ENCODE results near the gene SAT2.
A peak's percentile ranks its signal among the peaks of the same experiment; 100 is the strongest.
"Not testable (repeated sequence)": the region's sequence is repeated elsewhere in the genome, so short reads cannot be mapped to it uniquely, and the experiment has no call there.

SAT2 gene

DNA sequence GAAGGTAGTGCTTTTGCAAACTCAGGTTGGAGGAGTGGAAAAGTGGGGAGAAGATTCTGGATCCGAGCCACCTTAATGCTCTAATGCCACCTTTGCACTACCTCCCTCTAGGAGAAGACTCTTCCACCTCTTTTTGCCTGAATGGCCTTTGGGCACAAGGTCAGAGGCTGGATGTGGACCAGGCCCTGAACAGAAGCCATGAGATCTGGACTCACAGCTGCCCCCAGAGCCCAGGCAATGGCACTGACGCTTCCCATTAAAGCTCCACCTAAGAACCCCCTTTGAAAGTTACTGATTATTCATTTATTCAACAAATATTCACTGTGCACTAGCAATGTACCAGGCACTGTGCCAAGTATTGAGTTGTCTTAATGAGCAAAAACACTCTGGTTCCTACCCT is 5.5 kb upstream of the SAT2 start:
- DNase-seq (ENCODE audit: low spot score), result no peak

- DNase-seq (ENCODE audit: low spot score), result no peak
These were observed 4.9 kb upstream of the SAT2 start for GRCh38 chr17:7632492-7632894.

DNA sequence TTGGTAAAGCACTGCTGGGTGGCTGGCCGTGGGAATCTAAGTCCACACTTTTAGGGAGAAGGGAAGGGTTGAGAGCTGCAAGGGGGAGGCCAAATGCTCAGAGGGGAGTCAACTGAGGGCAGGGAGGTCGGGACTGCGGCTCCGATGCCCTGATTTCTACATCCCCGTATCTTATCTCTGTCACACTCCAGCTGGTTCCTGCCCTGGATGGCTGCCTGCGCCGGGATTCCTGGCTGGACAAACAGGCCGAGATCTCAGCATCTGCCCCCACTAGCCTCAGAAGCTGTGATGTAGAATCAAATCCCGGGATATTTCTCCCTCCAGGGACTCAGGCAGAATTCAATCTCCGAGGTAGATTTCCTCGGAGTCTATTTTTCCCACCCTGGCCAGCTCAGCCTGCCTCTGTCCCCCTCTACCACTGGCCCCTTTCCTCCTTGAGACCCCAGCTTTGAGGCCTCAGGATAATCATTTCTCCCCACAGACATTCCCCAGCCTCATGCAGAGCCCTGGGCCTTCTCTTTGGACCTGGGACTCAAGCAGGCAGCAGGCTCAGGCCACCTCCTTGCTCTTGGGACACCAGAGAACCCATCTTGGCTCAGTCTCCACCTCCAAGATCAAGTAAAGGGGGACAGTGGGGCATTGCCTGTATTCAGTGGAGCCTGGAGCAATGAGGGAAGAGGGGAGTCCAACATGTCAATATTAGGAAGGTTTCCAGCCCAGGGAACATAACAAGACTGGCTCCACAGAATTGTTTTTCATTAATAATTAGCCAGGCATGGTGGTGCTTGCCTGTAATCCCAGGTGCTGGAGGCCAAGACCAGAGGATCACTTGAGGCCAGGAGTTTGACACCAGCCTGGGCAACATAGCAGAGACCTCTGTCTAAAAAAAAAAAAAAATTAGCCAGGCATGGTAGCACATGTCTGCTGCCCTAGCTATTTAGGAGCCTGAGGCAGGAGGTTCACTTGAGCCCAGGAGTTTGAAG is 4.1 kb upstream of the SAT2 start:
- DNase-seq (ENCODE audit: low spot score), result no peak

- DNase-seq (ENCODE audit: low spot score), result no peak
These were observed 2.4 kb upstream of the SAT2 start, which contains the start of gene SHBG for GRCh38 chr17:7629939-7630571. TSS of gene SHBG (plus strand) at chr17:7630135. CDS start at chr17:7630173, 38 bp downstream.

DNA sequence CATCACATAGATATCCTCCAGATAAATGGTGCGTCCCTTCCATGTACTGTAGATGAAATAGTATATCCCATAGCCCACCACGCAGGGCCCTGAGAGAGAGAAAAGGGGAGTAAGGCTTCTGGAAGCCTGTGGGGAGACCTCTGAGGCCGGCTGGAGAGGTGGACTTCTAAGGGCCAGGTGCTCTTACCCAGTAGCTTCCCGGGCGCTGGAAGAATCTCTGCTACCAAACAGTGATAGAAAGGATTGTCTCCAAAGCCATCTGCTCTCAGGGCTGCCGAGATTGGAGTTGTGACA is 718 bp downstream of the SAT2 start:
- no peak for DNase-seq (ENCODE audit: low spot score)

DNA sequence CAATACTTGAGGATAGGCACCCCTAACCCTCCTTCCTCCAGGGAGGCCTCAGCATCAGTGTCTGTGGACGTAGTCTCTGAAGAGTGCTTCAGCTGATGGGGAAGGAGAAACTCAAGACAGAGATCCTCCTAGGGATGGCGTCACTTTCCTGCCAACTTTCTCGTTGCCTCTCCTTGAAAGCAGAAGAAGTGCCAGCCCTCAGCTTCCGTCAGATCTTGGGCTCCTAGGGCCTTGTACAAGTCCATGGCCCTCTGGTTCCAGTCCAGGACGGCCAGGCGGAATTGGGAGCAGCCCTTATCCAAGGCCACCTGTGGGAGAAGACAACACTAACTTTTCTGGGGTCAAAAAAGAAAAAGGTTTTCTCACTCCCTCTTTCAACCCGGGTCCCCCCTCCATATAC is 1.3 kb downstream of the SAT2 start:
- DNase-seq (ENCODE audit: low spot score), result no peak

GRCh38 chr17:7625749-7626148 is 1.9 kb downstream of the SAT2 start:
- not testable (repeated sequence) for DNase-seq (ENCODE audit: low spot score)

GRCh38 chr17:7623661-7624060 is 4.0 kb downstream of the SAT2 start:
- DNase-seq (ENCODE audit: low spot score), result no peak

- no peak for DNase-seq (ENCODE audit: low spot score)
These were observed 6.8 kb downstream of the SAT2 start for GRCh38 chr17:7620835-7621234.

- DNase-seq (ENCODE audit: low spot score), result no peak
These were observed 9.0 kb downstream of the SAT2 start for GRCh38 chr17:7618608-7619007.

DNA sequence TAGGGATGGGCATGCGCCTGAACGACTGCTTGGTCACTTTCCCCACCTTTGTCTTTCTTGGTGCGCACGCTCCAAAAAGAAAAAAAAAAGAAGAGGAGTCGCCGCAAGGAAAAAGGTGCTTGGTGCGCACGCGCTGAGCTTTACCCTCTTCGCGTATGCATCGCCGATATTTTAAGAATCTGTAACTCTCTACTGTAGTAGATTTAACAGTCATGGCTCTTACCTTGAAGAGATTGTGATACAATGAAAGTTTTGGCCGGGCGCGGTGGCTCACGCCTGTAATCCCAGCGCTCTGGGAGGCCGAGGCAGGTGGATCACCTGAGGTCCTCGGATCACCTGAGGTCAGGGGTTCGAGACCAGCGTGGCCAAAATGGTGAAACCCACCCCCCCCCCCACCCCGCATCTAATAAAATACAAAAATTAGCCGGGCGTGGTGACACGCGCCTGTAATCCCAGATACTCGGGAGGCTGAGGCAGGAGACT is 12.3 kb downstream of the SAT2 start:
- DNase-seq (ENCODE audit: low spot score), result no peak

DNA sequence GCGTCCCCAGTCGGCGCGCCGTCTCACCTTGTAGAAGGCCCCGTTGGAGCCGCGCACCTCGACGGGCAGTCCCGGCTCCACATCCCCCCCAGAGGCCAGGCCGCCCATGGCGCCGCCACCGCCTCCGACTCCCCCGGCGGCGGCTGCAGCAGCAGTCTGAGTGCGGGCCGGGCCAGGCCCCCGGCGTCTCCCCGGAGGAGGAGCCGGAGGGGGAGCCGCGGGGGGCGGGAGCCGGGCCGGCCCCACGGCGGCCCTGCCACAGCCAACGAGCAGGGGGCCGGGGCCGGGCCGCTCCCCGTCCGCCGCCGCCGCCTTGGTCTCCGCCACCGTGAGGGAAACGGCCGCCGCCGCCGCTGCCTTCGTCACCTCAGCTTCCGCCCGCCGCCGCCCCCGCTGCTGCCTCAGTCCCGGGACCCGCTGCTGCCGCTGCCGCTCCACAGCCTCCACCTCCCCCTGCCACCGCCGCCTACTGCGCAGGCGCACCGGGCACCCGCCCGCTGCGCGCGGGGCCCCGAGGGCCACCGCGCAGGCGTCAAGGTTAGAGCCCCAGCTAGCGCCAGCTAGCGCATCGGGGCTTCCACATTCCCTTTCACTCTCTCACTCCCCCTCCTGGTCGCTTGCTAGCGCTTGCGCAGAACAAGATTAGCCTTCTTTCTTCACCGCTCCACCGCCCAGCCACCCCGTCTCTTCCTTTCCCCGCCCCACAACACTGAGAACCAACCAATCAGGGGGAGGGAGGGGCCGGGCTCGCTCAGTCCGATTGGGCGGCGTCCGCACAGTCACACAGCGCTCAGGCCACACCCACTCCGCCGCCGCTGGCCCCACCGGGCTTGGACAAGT is 13.0 kb downstream of the SAT2 start, which contains the start of gene FXR2:
FXR2 (minus strand) TSS at position 473 of the 840 bp plus-strand sequence; CDS start at position 108, 365 bp downstream.
- peak; percentile 99 for DNase-seq (ENCODE audit: low spot score)

GRCh38 chr17:7613769-7614424 is 13.7 kb downstream of the SAT2 start:
- DNase-seq (ENCODE audit: low spot score), result no peak

DNA sequence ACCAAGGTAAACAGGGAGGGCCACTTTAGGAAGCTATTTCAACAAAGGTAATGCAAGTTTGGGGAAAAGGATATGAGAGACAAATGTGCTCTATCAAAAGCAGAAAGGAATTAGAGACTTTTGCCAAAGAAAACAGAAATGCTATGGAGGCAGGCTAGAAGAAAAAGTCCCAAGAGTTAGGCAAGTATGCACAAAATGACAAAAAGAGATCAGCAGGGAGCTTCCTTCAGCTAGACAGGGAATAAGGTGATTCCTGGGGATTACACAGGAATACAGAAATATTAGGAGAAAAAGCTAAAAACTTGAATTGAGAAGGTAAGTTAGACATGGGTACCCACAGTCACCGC is 15.4 kb downstream of the SAT2 start:
- DNase-seq (ENCODE audit: low spot score), result no peak

GRCh38 chr17:7611635-7612293 is 15.9 kb downstream of the SAT2 start:
- no peak for DNase-seq (ENCODE audit: low spot score)

GRCh38 chr17:7610641-7611040 is 17.0 kb downstream of the SAT2 start:
- DNase-seq (ENCODE audit: low spot score), result no peak

- DNase-seq (ENCODE audit: low spot score), result no peak
These were observed 21.3 kb downstream of the SAT2 start for GRCh38 chr17:7606280-7606679.

- DNase-seq (ENCODE audit: low spot score), result not testable (repeated sequence)
These were observed 30.1 kb downstream of the SAT2 start for GRCh38 chr17:7597561-7597960.

DNA sequence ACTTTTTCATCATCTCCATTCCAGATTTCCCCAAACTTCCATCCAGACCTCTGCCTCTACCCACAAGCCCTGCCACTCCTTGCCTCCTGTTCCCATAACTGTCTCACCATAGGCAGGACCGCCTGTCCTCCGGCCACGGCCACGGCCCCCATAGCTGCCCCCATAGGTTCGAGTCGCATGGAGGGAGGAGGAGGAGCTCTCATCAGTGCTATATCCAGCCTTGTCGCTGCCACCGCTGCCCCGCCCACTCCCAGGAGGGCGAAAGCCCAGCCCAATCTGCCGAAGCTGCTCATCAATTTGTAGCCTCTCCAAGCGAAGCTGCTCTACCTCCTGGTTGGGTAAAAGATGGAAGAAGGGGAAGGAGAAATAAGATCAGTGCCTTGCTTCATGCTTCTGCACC is 34.3 kb downstream of the SAT2 start:
- DNase-seq (ENCODE audit: low spot score), result no peak

DNA sequence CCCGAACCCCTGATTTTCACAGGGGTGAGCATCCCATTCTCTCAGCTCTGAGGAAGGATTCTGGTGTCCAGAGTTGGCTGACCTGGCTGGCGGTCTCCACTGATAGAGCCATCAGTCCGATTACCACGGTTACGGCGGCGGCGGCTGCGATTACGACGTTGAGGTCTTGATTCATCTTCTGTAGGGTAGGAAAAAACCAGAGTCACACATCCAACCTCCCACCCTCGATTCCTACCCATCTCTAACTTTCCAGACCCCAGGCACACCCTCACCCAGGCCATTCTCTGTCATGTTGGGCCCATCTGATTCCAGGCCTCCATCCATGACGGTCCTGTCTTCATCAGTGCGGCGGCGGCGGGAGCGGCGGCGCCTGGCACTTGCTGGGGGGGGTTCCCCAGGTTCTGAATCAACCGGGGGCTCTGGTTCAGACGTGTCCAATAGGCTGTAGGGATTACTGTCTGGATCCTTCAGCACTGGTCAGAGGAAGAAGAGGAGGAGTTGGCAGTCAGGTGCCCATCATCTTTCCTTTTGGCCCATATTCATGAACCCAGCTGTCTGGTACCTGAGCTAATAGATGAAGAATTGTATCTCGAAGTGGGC is 35.1 kb downstream of the SAT2 start:
- no peak for DNase-seq (ENCODE audit: low spot score)

DNA sequence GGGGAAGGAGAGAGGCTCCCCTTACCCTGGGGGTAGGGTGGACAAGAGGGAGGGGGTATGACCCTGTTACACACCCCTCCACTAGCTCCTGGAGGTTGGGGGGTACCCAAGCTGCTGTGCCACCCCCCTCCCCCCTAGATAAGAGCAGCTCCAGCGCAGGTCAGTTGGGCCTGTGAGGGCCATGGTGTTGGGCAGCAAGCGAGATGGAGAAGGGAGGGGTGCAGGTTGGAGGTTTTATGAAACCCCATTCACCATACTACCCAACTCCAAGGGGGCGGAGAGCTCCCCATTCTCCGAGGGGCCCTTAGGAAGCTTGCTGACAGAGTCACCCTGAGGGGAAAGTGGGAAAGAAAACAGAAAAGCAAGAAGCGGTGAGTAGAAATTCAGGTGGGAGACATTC is 36.0 kb downstream of the SAT2 start:
- DNase-seq (ENCODE audit: low spot score), result no peak
